Activated naive CD8-positive, alpha-beta T cell treated with anti-CD3 and anti-CD28 coated beads, Interleukin-2, amount 50 U/mL, for 24 hours (primary cell): ENCODE measurements around the gene PEX12.
"Not testable (repeated sequence)": the region's sequence is repeated elsewhere in the genome, so short reads cannot be mapped to it uniquely, and the experiment has no call there.

Experiments used
- ATAC-seq: fragments of 150-1000 bp; cut with Tn5 transposase; one replicate; pipeline ENCODE4 v1.10.0; 2021
- DNase-seq: peaks from one replicate; pipeline ENCODE4 v3.0.0; 2021
- H3K27ac Mint-ChIP-seq: one replicate; pipeline ENCODE4 v1.8.0; 2021; ENCODE audit warnings: mild to moderate bottlenecking, mixed read lengths
- H3K27me3 Mint-ChIP-seq: one replicate; pipeline ENCODE4 v1.8.0; 2021; ENCODE audit warnings: mixed read lengths
- H3K36me3 Mint-ChIP-seq: one replicate; pipeline ENCODE4 v1.8.0; 2021; ENCODE audit warnings: low read depth, mixed read lengths
- H3K4me1 Mint-ChIP-seq: one replicate; pipeline ENCODE4 v1.8.0; 2021; ENCODE audit warnings: mixed read lengths
- H3K4me3 Mint-ChIP-seq: one replicate; pipeline ENCODE4 v1.8.0; 2021; ENCODE audit warnings: mild to moderate bottlenecking, moderate library complexity, mixed read lengths
- H3K9me3 Mint-ChIP-seq: one replicate; pipeline ENCODE4 v1.8.0; 2021; ENCODE audit warnings: mixed read lengths

Gene PEX12

DNA sequence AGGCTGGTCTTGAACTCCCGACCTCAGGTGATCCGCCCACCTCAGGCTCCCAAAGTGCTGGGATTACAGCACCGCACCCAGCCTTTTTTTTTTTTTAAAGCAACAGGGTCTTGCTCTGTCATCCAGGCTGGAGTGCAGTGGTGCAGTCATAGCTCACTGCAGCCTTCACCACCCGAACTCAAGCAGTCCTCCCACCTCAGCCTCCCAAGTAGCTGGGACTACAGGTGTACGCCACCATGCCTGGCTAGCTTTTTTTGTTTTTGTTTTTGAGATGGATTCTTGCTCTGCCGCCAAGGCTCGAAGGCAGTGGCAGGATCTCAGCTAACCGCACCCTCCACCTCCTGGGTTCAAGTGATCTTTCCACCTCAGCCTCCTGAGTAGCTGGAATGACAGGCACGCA lies 43.0 kb downstream of the PEX12 start:
- H3K4me1 Mint-ChIP-seq = peaks cover 74% of the 10 kb centered on the region
- peak; percentile 15 for DNase-seq
- ATAC-seq, H3K27me3 Mint-ChIP-seq, H3K9me3 Mint-ChIP-seq: not testable (repeated sequence)
- H3K27ac Mint-ChIP-seq = peak overlapping the region; percentile 97
- H3K36me3 Mint-ChIP-seq = peaks cover 26% of the 10 kb centered on the region
- H3K4me3 Mint-ChIP-seq = peak overlapping the region; percentile 99

DNA sequence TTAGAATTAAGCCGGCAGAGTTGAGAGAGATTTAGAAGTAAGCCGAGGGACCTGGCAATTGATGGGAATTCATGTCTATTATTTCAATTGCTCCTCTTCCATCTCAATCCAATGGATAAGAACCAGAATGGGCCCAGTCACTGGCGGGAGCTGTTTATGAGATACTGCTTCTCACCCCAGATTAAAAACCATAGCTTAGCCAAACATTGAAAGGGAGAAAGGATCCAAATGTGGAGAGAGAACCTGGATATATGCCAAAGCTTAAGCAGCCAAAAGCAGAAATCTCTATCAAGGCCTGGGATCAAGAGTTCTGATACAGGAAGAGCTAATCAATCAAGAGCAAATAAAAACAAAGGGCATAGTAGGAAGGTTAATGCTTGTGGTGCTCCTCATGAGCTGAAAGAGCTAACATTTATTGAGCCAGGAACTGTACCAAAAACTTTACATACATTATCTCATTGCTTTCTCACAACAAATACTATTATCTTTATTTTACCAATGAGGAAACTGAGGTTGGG lies 43.7 kb downstream of the PEX12 start:
- peak overlapping the region; percentile 99 for H3K4me3 Mint-ChIP-seq
- no peaks in the 10 kb centered on the region for H3K27me3 Mint-ChIP-seq
- H3K4me1 Mint-ChIP-seq = peaks cover 67% of the 10 kb centered on the region
- H3K36me3 Mint-ChIP-seq = peaks cover 30% of the 10 kb centered on the region
- DNase-seq (no peak), ATAC-seq (no peak)
- peak overlapping the region; percentile 97 for H3K27ac Mint-ChIP-seq
- no peaks in the 10 kb centered on the region for H3K9me3 Mint-ChIP-seq

DNA sequence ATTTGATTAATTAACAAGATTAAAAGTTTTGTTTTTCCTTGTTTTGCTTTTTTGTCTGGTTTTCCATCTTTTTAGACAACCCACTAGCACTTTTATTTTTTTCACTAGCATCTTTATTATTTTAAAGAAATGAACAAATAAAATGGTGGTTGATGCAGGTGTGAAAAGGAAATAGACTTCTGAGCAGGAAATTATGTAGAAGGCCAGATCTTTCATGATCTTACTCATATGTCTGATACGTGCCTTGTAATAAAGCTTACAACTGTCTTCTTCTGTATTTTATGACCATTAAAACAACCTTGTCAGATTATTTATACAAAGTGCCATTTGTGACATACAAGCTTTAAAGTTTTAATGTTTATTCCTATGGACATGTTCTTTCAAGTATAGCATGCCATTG lies 47.2 kb downstream of the PEX12 start:
- no peaks in the 10 kb centered on the region for H3K27me3 Mint-ChIP-seq
- H3K9me3 Mint-ChIP-seq = peaks cover 4% of the 10 kb centered on the region
- DNase-seq = no peak
- peaks cover 57% of the 10 kb centered on the region for H3K36me3 Mint-ChIP-seq
- ATAC-seq = peak; percentile 26
- peaks cover 70% of the 10 kb centered on the region for H3K4me1 Mint-ChIP-seq
- peak overlapping the region; percentile 85 for H3K27ac Mint-ChIP-seq
- H3K4me3 Mint-ChIP-seq = peak overlapping the region; percentile 68

DNA sequence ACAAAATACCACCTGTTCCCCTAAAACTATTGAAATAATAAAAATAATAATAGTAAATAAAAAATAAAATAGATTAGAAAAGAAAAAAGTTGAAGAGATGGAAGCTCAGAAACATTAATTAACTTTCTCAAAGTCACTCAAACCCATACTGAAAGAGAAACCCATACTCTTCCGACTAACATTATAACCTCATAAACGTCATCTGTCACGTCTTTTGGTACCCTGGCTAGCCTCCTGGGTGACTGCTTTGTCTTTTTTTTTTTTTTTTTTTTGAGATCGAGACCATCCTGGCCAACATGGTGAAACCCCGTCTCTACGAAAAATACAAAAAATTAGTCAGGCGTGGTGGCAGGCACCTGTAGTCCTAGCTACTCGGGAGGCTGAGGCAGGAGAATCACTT lies 48.5 kb downstream of the PEX12 start:
- peak overlapping the region; percentile 68 for H3K4me3 Mint-ChIP-seq
- peak overlapping the region; percentile 85 for H3K27ac Mint-ChIP-seq
- H3K9me3 Mint-ChIP-seq = peaks cover 4% of the 10 kb centered on the region
- H3K36me3 Mint-ChIP-seq = peaks cover 54% of the 10 kb centered on the region
- H3K27me3 Mint-ChIP-seq = no peaks in the 10 kb centered on the region
- no peak for DNase-seq
- H3K4me1 Mint-ChIP-seq = peaks cover 78% of the 10 kb centered on the region
- ATAC-seq = no peak

DNA sequence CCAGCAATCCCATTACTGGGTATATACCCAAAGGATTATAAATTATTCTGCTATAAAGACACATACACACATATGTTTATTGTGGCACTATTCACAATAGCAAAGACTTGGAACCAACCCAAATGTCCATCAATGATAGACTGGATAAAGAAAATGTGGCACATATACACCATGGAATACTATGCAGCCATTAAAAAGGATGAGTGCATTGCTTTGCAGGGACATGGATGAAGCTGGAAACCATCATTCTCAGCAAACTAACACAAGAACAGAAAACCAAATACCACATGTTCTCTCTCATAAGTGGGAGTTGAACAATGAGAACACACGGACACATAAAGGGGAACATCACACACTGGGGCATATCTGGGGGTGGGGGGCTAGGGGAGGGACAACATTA lies 49.0 kb downstream of the PEX12 start:
- not testable (repeated sequence) for ATAC-seq, H3K4me3 Mint-ChIP-seq, H3K27me3 Mint-ChIP-seq, DNase-seq, H3K9me3 Mint-ChIP-seq
- Mint-ChIP-seq H3K27ac (peak overlapping the region; percentile 55), H3K4me1 (peaks cover 78% of the 10 kb centered on the region), H3K36me3 (peaks cover 49% of the 10 kb centered on the region)
